ENCODE measurements around the gene CDKN2B-AS1.

Gene CDKN2B-AS1

DNA sequence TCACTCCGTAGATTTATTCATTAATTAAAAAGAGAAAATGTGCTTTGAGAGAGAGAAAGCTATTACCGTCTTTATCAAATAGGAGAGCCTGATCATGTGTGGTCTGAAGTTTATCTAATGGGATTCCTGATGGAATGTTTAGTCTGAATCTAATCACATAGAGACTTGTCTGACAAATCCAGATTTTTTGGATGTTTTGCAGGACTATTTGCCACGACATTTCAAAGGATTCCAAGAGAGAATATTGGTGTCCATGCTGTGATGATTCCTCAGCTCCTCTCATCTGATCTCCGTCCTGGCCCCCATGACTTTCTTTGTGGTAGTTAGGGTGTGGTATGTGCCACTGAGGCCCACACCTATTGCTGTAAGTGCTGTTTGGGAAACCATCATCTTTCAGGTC is 34.6 kb downstream of the CDKN2B-AS1 start:
- TF ChIP-seq, protein P1, sequence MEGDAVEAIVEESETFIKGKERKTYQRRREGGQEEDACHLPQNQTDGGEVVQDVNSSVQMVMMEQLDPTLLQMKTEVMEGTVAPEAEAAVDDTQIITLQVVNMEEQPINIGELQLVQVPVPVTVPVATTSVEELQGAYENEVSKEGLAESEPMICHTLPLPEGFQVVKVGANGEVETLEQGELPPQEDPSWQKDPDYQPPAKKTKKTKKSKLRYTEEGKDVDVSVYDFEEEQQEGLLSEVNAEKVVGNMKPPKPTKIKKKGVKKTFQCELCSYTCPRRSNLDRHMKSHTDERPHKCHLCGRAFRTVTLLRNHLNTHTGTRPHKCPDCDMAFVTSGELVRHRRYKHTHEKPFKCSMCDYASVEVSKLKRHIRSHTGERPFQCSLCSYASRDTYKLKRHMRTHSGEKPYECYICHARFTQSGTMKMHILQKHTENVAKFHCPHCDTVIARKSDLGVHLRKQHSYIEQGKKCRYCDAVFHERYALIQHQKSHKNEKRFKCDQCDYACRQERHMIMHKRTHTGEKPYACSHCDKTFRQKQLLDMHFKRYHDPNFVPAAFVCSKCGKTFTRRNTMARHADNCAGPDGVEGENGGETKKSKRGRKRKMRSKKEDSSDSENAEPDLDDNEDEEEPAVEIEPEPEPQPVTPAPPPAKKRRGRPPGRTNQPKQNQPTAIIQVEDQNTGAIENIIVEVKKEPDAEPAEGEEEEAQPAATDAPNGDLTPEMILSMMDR (conservative IDR thresholded peaks at IDR 0.05; ENCODE audit: low read length), result no peak
- no peak for DNase-seq (ENCODE audit: low read depth)
- no peak overlapping the region for H3K4me3 ChIP-seq (ENCODE audit: low read length)

DNA sequence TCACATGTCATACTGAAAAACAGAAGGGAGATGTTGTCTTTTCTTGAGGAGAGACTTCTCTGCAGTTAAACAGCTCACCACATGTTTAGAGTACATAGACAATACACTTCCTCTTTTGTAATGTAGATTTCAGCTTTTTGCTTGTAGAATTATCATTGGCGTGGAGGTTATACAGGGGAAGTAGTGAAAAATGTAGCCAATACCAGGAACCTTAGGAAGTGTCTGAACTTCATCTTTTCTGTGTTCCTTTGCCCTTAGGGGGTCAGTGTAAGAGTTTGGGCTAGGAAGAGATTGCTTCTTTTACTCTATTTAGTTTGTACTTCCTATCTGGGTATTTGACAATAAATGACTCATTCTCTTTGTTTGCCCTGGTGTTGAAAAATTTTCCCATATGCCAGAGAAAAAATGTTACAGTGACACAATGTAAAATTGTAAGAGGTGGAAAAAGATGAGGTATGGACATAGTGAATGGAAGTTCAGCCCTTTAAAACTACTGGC is 35.6 kb downstream of the CDKN2B-AS1 start:
- peak; percentile 77 for DNase-seq (ENCODE audit: low read depth)
- no peak overlapping the region for H3K4me3 ChIP-seq (ENCODE audit: low read length)

DNA sequence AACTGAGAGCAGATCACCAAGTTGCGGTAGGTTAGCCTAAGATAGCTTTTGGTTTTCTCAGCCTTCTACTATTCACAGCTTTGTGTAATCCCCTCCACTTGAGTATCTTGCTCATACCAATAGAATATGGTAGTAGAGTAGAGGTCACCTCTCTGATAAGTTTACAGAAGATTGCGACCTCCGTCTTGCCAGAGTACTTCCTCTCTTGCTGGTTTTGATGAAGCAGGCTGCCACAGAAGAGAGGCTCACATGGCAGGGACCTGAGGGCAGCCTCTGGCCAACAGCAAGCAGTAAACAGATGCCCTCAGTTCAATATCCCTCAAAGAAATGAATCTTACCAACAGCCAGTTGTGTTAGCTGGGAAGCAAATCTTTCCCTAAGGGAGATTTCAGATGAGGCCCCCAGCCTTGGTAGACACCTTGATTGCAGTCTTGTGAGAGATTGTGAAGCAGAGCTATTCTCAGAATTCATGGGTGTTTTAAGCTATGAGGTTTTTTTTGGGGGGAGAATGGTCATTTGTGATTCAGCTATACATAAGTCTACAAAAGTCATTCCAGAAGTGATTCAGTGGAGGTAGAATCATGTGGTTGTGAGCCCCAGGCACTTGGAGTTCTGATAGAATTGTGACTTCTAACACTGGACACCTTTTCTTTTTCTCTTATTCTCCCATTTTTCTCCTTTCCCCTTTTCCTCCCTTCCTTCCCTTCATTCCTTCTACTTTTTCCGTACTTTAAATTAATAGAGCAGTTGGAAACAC is 37.2 kb downstream of the CDKN2B-AS1 start:
- no peak for DNase-seq (ENCODE audit: low read depth)
- TF ChIP-seq, protein P1 (conservative IDR thresholded peaks at IDR 0.05; ENCODE audit: low read length), result no peak
- no peak overlapping the region for H3K4me3 ChIP-seq (ENCODE audit: low read length)

More for the DNA sequence above, 35.6 kb downstream of the CDKN2B-AS1 start:
- TF ChIP-seq, protein P1 (conservative IDR thresholded peaks at IDR 0.05; ENCODE audit: low read length), result no peak

DNA sequence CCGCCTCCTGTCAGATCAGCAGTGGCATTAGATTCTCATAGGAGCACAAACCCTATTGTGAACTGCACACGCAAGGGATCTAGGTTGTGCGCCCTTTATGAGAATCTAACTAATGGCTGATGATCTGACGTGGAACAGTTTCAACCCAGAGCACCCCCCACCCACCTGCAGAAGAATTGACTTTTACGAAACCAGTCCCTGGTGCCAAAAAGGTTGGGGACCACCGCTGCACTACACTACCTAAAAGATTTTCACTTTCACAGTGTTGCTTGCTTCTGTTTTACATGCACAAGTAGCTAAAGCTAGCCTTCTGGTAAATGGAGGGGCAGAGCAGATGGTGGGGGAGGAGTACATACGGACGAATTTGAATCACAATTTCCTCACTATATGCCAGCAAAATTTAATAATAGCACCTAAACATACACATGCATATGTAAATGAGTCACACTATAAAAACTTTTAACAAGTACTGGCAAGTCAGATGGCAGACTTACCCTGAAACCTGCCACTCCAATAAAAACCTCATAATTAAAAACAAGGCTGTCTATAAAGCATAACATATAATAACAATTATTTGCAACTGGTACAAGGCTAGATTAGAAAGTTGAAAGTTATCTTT is 38.5 kb downstream of the CDKN2B-AS1 start:
- DNase-seq (ENCODE audit: low read depth), result no peak
- H3K4me3 ChIP-seq (ENCODE audit: low read length), result no peak overlapping the region
- TF ChIP-seq, protein P1 (conservative IDR thresholded peaks at IDR 0.05; ENCODE audit: low read length), result no peak

DNA sequence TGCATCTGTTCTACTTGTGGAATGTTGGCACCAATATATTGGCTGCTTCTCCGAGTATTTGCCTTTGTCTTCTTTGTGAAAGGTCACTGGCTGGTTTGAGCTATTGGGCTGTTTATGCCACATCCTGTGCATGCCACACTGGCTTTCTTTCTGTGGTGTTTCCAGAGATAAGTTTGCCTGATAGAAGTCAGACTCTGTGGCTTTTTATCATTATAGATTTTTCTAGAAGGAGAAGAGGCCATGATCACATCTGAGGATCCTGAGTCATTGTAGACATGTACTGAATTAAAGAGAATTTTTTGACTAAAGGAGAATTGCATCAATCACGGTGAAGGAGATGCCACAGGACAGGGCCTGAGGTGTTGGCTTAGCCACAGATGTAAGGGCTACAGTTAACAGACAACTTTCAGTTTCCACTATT is 41.0 kb downstream of the CDKN2B-AS1 start:
- no peak overlapping the region for H3K4me3 ChIP-seq (ENCODE audit: low read length)
- TF ChIP-seq, protein P1 (conservative IDR thresholded peaks at IDR 0.05; ENCODE audit: low read length), result no peak
- peak; percentile 41 for DNase-seq (ENCODE audit: low read depth)

DNA sequence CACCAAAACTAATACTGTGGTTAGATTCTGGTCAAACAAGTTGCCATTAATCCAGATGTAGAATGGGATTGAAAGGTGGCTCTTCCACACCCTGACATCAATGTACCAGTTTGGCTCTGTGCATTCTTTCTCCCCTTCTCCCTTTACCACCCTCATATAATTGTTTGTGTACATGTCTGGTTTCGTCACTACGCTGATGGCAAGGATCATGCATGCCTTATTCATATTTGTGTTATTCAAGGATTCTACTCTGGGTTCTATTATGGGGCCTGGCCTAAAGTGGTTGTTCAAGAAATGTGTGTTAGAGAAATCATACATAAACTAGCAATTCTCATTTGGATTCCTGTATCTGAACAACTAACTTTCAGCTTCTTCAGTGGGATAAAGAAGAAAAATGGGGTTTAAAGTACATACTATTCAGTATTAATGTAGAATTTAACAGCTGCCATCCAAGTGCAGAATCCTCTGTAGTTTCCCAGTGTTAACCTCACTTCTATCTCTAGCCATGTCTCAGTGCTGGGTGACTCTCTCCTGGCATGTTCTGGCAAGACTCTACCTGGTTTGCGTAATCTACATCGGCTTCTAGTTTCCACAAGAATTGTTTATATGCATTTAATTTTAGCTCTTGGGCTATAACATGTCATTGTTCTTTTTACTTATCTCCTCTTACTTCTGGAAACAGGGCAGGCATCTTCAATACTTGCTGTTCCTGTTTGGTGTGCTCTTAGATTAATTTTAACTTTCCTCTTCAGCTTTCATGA is 42.5 kb downstream of the CDKN2B-AS1 start:
- H3K4me3 ChIP-seq (ENCODE audit: low read length), result no peak overlapping the region
- TF ChIP-seq, protein P1 (conservative IDR thresholded peaks at IDR 0.05; ENCODE audit: low read length), result no peak
- DNase-seq (ENCODE audit: low read depth), result peak; percentile 27
